KBM-7 (cell line): ENCODE data around the gene SLC20A1.
"Not testable (repeated sequence)": the region's sequence is repeated elsewhere in the genome, so short reads cannot be mapped to it uniquely, and the experiment has no call there.

Experiments
- DNase-seq: peaks from one replicate; pipeline ENCODE4 v3.0.0-alpha.2; 2015
- in situ Hi-C: fragments of 300-500 bp; cut with MboI; formaldehyde crosslinking; loops from 2 replicates; pipeline ENCODE4 v1.14.3; 2020; ENCODE audit warnings: low sequenced_read_pairs, low pct_unique_long_range_greater_than_20kb, mixed read lengths

SLC20A1 gene

GRCh38 chr2:112692918-112693317, 47.2 kb downstream of the SLC20A1 start:
- no peak for DNase-seq
- in situ Hi-C loops = no loop called here

- no peak for DNase-seq
- in situ Hi-C loops = no loop called here
These were observed 47.9 kb downstream of the SLC20A1 start for GRCh38 chr2:112693596-112693995.

- in situ Hi-C loops = no loop called here
- no peak for DNase-seq
These were observed 48.4 kb downstream of the SLC20A1 start for GRCh38 chr2:112694182-112694581.

- in situ Hi-C loops = no loop called here
- DNase-seq = peak; percentile 60
These were observed 53.2 kb downstream of the SLC20A1 start for GRCh38 chr2:112698834-112699515.

GRCh38 chr2:112699984-112700667, 54.4 kb downstream of the SLC20A1 start:
- peak; percentile 76 for DNase-seq
- in situ Hi-C loops = no loop called here

GRCh38 chr2:112701052-112701451, 55.3 kb downstream of the SLC20A1 start:
- peak; percentile 51 for DNase-seq
- in situ Hi-C loops = no loop called here

GRCh38 chr2:112703684-112704083, 57.9 kb downstream of the SLC20A1 start:
- no peak for DNase-seq
- in situ Hi-C loops = no loop called here

GRCh38 chr2:112705575-112705974, 59.8 kb downstream of the SLC20A1 start:
- no peak for DNase-seq
- in situ Hi-C loops = no loop called here

- in situ Hi-C loops = no loop called here
- peak; percentile 97 for DNase-seq
These were observed 60.5 kb downstream of the SLC20A1 start for GRCh38 chr2:112706170-112706664.

- DNase-seq, in situ Hi-C loops: not testable (repeated sequence)
These were observed 61.2 kb downstream of the SLC20A1 start for GRCh38 chr2:112706947-112707346.

GRCh38 chr2:112708968-112709367, 63.2 kb downstream of the SLC20A1 start:
- in situ Hi-C loops = no loop called here
- no peak for DNase-seq

GRCh38 chr2:112709703-112710102, 64.0 kb downstream of the SLC20A1 start:
- no peak for DNase-seq
- in situ Hi-C loops = no loop called here

GRCh38 chr2:112710956-112711750, 65.4 kb downstream of the SLC20A1 start:
- DNase-seq = no peak
- in situ Hi-C loops = no loop called here

GRCh38 chr2:112712465-112712864, 66.7 kb downstream of the SLC20A1 start:
- in situ Hi-C loops = no loop called here
- DNase-seq = no peak

GRCh38 chr2:112712903-112713584, 67.3 kb downstream of the SLC20A1 start:
- peak; percentile 25 for DNase-seq
- in situ Hi-C loops = no loop called here
